GM23338 (cell line): ENCODE data around the gene NEMP1.
"Not testable (repeated sequence)": the region's sequence is repeated elsewhere in the genome, so short reads cannot be mapped to it uniquely, and the experiment has no call there.

Experiments used
- CTCF ChIP-seq, 2 experiments: fragments of 200-600 bp in 1 of 2; sonication (generic) in 1 of 2; conservative IDR thresholded peaks; 2 replicates each; pipeline versions ENCODE4 v1.5.1 to v1.6.1; 2016 to 2017; ENCODE audit warnings: antibody characterized with exemption in 2 of 2, low read depth in 2 of 2, mild to moderate bottlenecking in 2 of 2, moderate library complexity in 1 of 2
- ETS1 ChIP-seq: IDR thresholded peaks from 2 replicates; pipeline ENCODE4 v1.6.1; 2016; ENCODE audit warnings: antibody characterized with exemption
- EZH2 ChIP-seq: fragments of 200-600 bp; sonication (generic); IDR thresholded peaks from one replicate; pipeline ENCODE4 v1.8.0; 2017; ENCODE audit warnings: antibody characterized with exemption, mild to moderate bottlenecking, low read depth; ENCODE audit not compliant: unreplicated experiment
- EZH2phosphoT487 ChIP-seq: fragments of 200-600 bp; sonication (generic); IDR thresholded peaks from one replicate; pipeline ENCODE4 v1.8.1; 2018; ENCODE audit warnings: antibody characterized with exemption; ENCODE audit not compliant: unreplicated experiment
- JUNB ChIP-seq: IDR thresholded peaks from one replicate; pipeline ENCODE4 v1.6.1; 2016; ENCODE audit warnings: antibody characterized with exemption; ENCODE audit not compliant: unreplicated experiment
- POLR2AphosphoS5 ChIP-seq: IDR thresholded peaks from 2 replicates; pipeline ENCODE4 v1.6.1; 2016; ENCODE audit warnings: antibody characterized with exemption, low read depth
- REST ChIP-seq: IDR thresholded peaks from one replicate; pipeline ENCODE4 v1.6.1; 2018; ENCODE audit warnings: antibody characterized with exemption; ENCODE audit not compliant: unreplicated experiment
- STAT1 ChIP-seq: IDR thresholded peaks from one replicate; pipeline ENCODE4 v1.6.1; 2016; ENCODE audit warnings: antibody characterized with exemption; ENCODE audit not compliant: unreplicated experiment
- ZNF462 ChIP-seq: fragments of 250-450 bp; sonication (Bioruptor Pico); IDR thresholded peaks from 2 replicates; pipeline ENCODE4 v1.5.0; 2020; ENCODE audit warnings: mild to moderate bottlenecking, moderate library complexity

- not testable (repeated sequence) for TF ChIP-seq CTCF (conservative IDR thresholded peaks at IDR 0.05; ENCODE audit: low read depth in 2 of 2); POLR2AphosphoS5; EZH2phosphoT487; EZH2; JUNB; ETS1; ZNF462 (CRISPR knock-in tag); STAT1; REST
Observed at GRCh38 chr12:57053146-57053545, 25.4 kb downstream of the NEMP1 start.
